Tibial nerve (tissue), 4 donors: ENCODE measurements around the gene SGK1. TPM values are rescaled to one million over a fixed set of nuclear protein-coding genes. Genes with fewer than 3 reads are reported as not detected.
"Not testable (repeated sequence)": the region's sequence is repeated elsewhere in the genome, so short reads cannot be mapped to it uniquely, and the experiment has no call there.

Experiments
- DNase-seq, 2 donors: peaks; one replicate each; pipeline ENCODE4 v3.0.0-alpha.2; 2019; ENCODE audit warnings: low spot score in 2 of 2
- H3K27ac ChIP-seq, 4 donors: fragments of 200-600 bp; sonication (generic) in 3 of 4; one replicate each; pipeline ENCODE4 v1.5.1; 2017 to 2019; ENCODE audit warnings: mild to moderate bottlenecking in 1 of 4
- H3K27me3 ChIP-seq, 2 donors: fragments of 200-600 bp; sonication (generic) in 1 of 2; one replicate each; pipeline versions ENCODE4 v1.5.1 to v1.6.0; 2017 to 2019
- H3K36me3 ChIP-seq, 3 donors: fragments of 200-600 bp; sonication (generic); one replicate each; pipeline ENCODE4 v1.5.1; 2018 to 2019
- H3K4me1 ChIP-seq, 4 donors: fragments of 200-600 bp; sonication (generic) in 3 of 4; one replicate each; pipeline ENCODE4 v1.5.1; 2017 to 2019
- H3K4me3 ChIP-seq, 4 donors: fragments of 200-600 bp; sonication (generic) in 3 of 4; one replicate each; pipeline ENCODE4 v1.5.1; 2017 to 2019; ENCODE audit warnings: mild to moderate bottlenecking in 1 of 4, moderate library complexity in 1 of 4
- H3K9me3 ChIP-seq, 4 donors: fragments of 200-600 bp; sonication (generic) in 3 of 4; one replicate each; pipeline ENCODE4 v1.5.1; 2017 to 2019
- CTCF ChIP-seq, 5 experiments: fragments of 200-600 bp in 3 of 5; fragments of 450-650 bp in 2 of 5; sonication (generic) in 3 of 5; IDR thresholded peaks; one replicate each; pipeline ENCODE4 v1.5.1; 2016 to 2019; ENCODE audit warnings: antibody characterized with exemption in 5 of 5, mild to moderate bottlenecking in 3 of 5, moderate library complexity in 2 of 5
- EP300 ChIP-seq, 2 donors: sonication (generic); formaldehyde crosslinking; IDR thresholded peaks; one replicate each; pipeline ENCODE4 v1.6.1; 2017; ENCODE audit warnings: antibody characterized with exemption in 2 of 2, mild to moderate bottlenecking in 1 of 2
- POLR2A ChIP-seq, 2 donors: fragments of 450-650 bp; IDR thresholded peaks; one replicate each; pipeline ENCODE4 v1.6.1; 2017; ENCODE audit warnings: antibody characterized with exemption in 2 of 2, mild to moderate bottlenecking in 2 of 2, moderate library complexity in 2 of 2
- WGBS, 2 donors: methylation state at CpG; one replicate each; pipeline ENCODE4 v1.1.5; 2018; 5-methylcytosine and 5-hydroxymethylcytosine counted together
- total RNA-seq, 4 donors: library from RNA; depleted of rRNA; stranded (reverse); fragments of >200 nt; gene quantifications; one replicate each; pipeline ENCODE4 v1.1.0, GENCODE V29; 2016

The SGK1 gene
- total RNA-seq, 4 donors from 2014 or later: 103 to 127 (median 116) TPM

DNA sequence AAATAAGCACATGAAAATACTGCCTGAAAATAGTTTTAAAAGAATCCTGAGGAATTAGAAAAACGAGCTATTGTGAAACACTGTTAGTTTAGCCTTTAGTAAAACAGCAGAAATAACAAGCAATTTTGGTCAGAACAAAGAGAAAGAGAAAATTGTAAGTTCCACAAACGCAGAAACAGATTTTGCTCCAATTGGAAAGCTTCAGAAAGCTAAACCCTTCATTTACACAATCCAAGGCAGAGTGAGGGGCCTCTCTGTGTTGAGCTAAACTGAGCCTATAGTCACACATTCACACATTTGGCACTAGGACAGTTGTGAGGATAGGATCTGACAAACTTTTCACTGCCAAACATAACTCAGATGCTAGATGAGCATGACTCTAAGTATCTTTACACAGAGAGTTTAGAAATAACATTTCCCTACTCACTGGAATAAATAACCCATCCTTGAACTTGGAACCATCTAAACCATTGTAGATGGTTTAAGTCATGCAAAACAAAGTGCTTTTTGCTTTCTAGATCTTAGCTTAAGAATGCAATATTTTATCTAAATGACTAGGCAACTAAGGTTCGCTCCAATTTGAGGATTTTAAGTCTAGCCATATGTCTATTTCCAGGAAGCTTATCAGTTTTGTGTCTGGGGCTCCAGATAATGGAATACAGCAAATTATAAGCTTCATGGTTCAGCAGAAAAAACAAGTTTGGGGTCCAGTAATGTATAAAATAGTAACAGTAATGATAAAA is 122.6 kb downstream of the SGK1 start:
- Histone ChIP-seq H3K27ac (peak overlapping the region in 2 of 4 donors; percentile 51 to 69), H3K27me3 (no peaks in the 10 kb centered on the region), H3K9me3 (no peaks in the 10 kb centered on the region), H3K36me3 (no peaks in the 10 kb centered on the region), H3K4me1 (peaks cover 0 to 14% (median 5%) of the 10 kb centered on the region in 4 donors), H3K4me3 (no peak overlapping the region)
- TF ChIP-seq CTCF (IDR thresholded peaks at IDR 0.05): no peak
- TF ChIP-seq POLR2A (IDR thresholded peaks at IDR 0.05): no peak
- no peak for TF ChIP-seq EP300 (IDR thresholded peaks at IDR 0.05)
- no peak for DNase-seq
- 34 to 47% methylated on average over 3 of the region's 3 CpGs for WGBS, 2 donors

GRCh38 chr6:134193536-134194498 is 124.1 kb downstream of the SGK1 start:
- 89 to 91% methylated on average over 6 of the region's 6 CpGs for WGBS, 2 donors
- Histone ChIP-seq H3K27me3 (no peaks in the 10 kb centered on the region), H3K27ac (no peak overlapping the region)

DNA sequence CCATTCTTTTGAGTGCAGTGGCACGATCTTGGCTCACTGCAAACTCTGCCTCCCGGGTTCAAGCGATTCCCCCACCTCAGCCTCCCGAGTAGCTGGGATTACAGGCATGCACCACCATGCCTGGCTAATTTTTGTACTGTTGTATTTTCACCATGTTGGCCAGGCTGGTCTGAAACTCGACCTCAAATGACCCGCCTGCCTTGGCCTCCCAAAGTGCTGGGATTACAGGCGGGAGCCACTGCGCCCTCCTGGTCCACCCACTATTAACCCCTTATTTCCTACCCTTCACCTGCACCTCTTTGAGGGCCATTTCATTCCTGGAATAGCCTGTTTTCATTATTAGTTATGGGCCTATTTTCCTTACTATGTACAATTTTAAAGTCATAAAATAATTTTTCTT is 125.3 kb downstream of the SGK1 start:
- H3K27me3 ChIP-seq, H3K36me3 ChIP-seq, H3K4me3 ChIP-seq, DNase-seq, H3K27ac ChIP-seq, H3K9me3 ChIP-seq: not testable (repeated sequence)
- peaks cover 0 to 14% (median 5%) of the 10 kb centered on the region in 4 donors for H3K4me1 ChIP-seq
- 80 to 81% methylated on average over 8 of the region's 8 CpGs for WGBS, 2 donors

More at GRCh38 chr6:134193536-134194498, 124.1 kb downstream of the SGK1 start:
- Histone ChIP-seq H3K4me1 (peaks cover 0 to 14% (median 5%) of the 10 kb centered on the region in 4 donors), H3K9me3 (no peaks in the 10 kb centered on the region), H3K36me3 (no peaks in the 10 kb centered on the region), H3K4me3 (no peak overlapping the region)
- TF ChIP-seq CTCF (IDR thresholded peaks at IDR 0.05): no peak
- TF ChIP-seq EP300 (IDR thresholded peaks at IDR 0.05): no peak
- TF ChIP-seq POLR2A (IDR thresholded peaks at IDR 0.05): no peak
- DNase-seq: no peak

DNA sequence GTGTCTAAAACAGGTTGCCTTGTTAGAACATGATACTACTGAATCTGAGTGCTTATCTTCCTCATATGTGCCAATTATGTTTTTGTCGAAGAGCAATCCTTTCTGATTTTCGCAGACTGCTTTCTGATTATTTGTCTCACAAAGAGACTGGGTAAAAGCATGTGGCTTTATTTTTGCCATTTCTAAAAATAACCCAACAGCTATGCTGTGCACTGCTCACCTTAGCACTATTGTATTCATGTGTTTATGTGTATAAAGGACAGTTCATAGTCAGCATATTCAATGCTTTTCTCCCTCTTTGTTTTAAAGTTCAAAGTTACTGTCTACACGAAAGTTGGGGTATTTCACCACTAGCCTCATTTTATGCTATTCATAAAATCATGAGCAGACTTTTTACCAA is 127.0 kb downstream of the SGK1 start:
- no peak for TF ChIP-seq POLR2A (IDR thresholded peaks at IDR 0.05)
- no peak for TF ChIP-seq CTCF (IDR thresholded peaks at IDR 0.05)
- no peak for DNase-seq

DNA sequence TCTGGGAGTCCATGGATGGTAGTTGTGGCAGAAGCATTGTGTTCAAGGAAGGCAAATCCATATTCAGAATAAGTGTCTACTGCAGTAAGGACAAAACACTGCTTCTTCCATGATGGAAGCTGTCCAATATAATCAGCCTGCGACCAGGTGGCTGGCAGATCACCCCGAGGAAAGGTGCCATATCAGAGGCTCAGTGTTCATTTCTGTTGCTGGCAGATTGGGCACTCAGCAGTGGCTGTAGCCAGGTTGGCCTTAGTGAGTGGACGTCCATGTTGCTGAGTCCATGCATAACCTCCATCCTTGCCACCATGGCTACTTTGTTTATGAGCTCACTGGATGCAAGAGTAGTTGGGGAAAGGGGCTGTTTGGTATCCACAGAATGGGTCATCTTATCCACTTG is 130.2 kb downstream of the SGK1 start:
- H3K27ac ChIP-seq: no peak overlapping the region
- H3K9me3 ChIP-seq: no peaks in the 10 kb centered on the region
- TF ChIP-seq POLR2A (IDR thresholded peaks at IDR 0.05): no peak
- TF ChIP-seq CTCF (IDR thresholded peaks at IDR 0.05): no peak
- no peak for TF ChIP-seq EP300 (IDR thresholded peaks at IDR 0.05)
- H3K27me3 ChIP-seq: no peaks in the 10 kb centered on the region
- no peaks in the 10 kb centered on the region for H3K36me3 ChIP-seq
- DNase-seq: no peak
- no peaks in the 10 kb centered on the region for H3K4me1 ChIP-seq
- H3K4me3 ChIP-seq: no peak overlapping the region
- WGBS, 2 donors: 97 to 100% methylated on average over 3 of the region's 3 CpGs

More for the DNA sequence above, 127.0 kb downstream of the SGK1 start:
- 76 to 80% methylated on average over 3 of the region's 3 CpGs for WGBS, 2 donors
- Histone ChIP-seq H3K4me3 (no peak overlapping the region), H3K27me3 (no peaks in the 10 kb centered on the region), H3K27ac (no peak overlapping the region), H3K36me3 (no peaks in the 10 kb centered on the region), H3K9me3 (no peaks in the 10 kb centered on the region), H3K4me1 (peaks cover 0 to 14% (median 5%) of the 10 kb centered on the region in 4 donors)
